Endothelial cell of umbilical vein (primary cell): ENCODE results near the gene MRPL2.

Experiments used
- EZH2 ChIP-seq: IDR thresholded peaks from 2 replicates; pipeline ENCODE4 v1.6.1; 2012; ENCODE audit warnings: borderline replicate concordance, low read depth, mild to moderate bottlenecking, moderate library complexity, low read length, inconsistent platforms; ENCODE audit not compliant: severe bottlenecking
- JUN ChIP-seq: IDR thresholded peaks from 2 replicates; pipeline ENCODE4 v1.6.1; 2011; ENCODE audit warnings: borderline replicate concordance, low read depth; ENCODE audit not compliant: insufficient read length, insufficient read depth
- POLR2A ChIP-seq: IDR thresholded peaks from 2 replicates; pipeline ENCODE4 v1.6.1; 2012; ENCODE audit warnings: low read depth, mild to moderate bottlenecking, control low read depth, low read length
- POLR2AphosphoS5 ChIP-seq: IDR thresholded peaks from 2 replicates; pipeline ENCODE4 v1.6.1; 2012; ENCODE audit warnings: low read depth, mild to moderate bottlenecking, control low read depth, low read length, moderate library complexity; ENCODE audit not compliant: insufficient read depth
- TF ChIP-seq, protein P1 (sequence below), 2 donors: IDR thresholded peaks; 1 replicate in 1 of 2; 2 replicates in 1 of 2; pipeline ENCODE4 v1.5.1; 2011; ENCODE audit warnings: low read length in 2 of 2, mild to moderate bottlenecking in 2 of 2, moderate library complexity in 2 of 2, control low read depth in 1 of 2, inconsistent platforms in 1 of 2, low read depth in 1 of 2; ENCODE audit not compliant: insufficient read depth in 1 of 2; ENCODE audit errors: extremely low read depth in 1 of 2
- TF ChIP-seq, protein P2 (sequence below): IDR thresholded peaks from 2 replicates; pipeline ENCODE4 v1.6.1; 2011; ENCODE audit not compliant: insufficient read depth, insufficient read length

DNA sequence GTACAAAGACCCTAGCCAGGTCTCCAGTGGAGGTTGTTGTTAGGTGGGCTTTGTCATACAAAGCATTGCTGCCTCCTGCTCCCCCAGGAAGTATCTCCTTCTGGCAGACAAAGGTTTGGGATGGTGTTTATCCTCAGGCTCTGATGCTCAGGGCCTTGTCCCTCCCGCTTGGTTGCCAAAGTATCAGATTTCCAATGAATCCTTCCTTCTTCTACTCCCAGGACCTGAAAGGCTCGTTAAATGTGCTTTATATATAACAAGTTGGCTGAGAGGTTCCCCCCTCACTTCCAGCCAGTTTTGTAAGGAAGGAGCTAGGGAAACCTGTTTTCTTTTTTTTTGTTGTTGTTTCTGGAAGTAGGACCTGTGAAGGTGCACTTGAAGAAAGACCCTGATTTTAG is 31.3 kb upstream of the MRPL2 start:
- TF ChIP-seq EZH2 (no peak), POLR2A (no peak), JUN (no peak), POLR2AphosphoS5 (no peak)
- TF ChIP-seq, protein P1, sequence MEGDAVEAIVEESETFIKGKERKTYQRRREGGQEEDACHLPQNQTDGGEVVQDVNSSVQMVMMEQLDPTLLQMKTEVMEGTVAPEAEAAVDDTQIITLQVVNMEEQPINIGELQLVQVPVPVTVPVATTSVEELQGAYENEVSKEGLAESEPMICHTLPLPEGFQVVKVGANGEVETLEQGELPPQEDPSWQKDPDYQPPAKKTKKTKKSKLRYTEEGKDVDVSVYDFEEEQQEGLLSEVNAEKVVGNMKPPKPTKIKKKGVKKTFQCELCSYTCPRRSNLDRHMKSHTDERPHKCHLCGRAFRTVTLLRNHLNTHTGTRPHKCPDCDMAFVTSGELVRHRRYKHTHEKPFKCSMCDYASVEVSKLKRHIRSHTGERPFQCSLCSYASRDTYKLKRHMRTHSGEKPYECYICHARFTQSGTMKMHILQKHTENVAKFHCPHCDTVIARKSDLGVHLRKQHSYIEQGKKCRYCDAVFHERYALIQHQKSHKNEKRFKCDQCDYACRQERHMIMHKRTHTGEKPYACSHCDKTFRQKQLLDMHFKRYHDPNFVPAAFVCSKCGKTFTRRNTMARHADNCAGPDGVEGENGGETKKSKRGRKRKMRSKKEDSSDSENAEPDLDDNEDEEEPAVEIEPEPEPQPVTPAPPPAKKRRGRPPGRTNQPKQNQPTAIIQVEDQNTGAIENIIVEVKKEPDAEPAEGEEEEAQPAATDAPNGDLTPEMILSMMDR (IDR thresholded peaks at IDR 0.05; ENCODE audit: extremely low read depth in 1 of 2, insufficient read depth in 1 of 2, low read depth in 1 of 2, low read length in 2 of 2), result no peak
- TF ChIP-seq, protein P2, sequence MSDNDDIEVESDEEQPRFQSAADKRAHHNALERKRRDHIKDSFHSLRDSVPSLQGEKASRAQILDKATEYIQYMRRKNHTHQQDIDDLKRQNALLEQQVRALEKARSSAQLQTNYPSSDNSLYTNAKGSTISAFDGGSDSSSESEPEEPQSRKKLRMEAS, result no peak
